GM10266 (cell line): ENCODE measurements around the gene ABHD12.

Experiments used
- DNase-seq: peaks from one replicate; pipeline ENCODE4 v3.0.0; 2012; ENCODE audit errors: extremely low spot score
- TF ChIP-seq, protein P1 (sequence below): IDR thresholded peaks from 2 replicates; pipeline ENCODE4 v1.5.1; 2012; ENCODE audit warnings: mild to moderate bottlenecking, low read depth; ENCODE audit not compliant: control insufficient read depth, insufficient read depth; ENCODE audit errors: missing control alignments

The ABHD12 gene

DNA sequence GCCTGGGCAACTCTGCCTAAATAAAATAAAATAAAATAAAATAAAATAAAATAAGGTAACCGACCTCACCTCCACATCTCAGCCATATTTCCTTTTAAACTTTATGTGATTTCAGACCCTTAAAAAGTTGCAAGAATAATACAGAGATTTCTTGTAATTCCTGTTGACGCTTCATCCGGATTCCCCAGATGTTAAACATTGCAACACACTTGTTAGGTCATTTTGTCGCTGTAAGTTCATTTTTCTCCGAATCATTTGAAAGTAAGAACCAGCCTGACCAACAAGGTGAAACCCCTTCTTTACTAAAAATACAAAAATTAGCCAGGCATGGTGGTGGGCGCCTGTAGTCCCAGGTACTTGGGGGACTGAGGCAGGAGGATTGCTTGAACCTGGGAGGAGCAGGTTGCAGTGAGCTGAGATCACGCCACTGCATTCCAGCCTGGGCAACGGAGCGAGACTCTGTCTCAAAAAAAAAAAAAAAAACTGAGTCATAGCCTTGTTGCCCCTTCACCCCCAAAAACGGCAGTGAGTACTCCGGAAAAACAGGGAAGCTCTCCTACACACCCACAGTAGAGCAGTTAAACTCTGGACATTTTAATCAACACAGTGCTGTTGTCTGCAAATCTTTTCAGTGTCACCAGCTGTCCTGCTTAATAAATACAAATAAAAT is 136.9 kb downstream of the ABHD12 start:
- TF ChIP-seq, protein P1, sequence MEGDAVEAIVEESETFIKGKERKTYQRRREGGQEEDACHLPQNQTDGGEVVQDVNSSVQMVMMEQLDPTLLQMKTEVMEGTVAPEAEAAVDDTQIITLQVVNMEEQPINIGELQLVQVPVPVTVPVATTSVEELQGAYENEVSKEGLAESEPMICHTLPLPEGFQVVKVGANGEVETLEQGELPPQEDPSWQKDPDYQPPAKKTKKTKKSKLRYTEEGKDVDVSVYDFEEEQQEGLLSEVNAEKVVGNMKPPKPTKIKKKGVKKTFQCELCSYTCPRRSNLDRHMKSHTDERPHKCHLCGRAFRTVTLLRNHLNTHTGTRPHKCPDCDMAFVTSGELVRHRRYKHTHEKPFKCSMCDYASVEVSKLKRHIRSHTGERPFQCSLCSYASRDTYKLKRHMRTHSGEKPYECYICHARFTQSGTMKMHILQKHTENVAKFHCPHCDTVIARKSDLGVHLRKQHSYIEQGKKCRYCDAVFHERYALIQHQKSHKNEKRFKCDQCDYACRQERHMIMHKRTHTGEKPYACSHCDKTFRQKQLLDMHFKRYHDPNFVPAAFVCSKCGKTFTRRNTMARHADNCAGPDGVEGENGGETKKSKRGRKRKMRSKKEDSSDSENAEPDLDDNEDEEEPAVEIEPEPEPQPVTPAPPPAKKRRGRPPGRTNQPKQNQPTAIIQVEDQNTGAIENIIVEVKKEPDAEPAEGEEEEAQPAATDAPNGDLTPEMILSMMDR = no peak
- DNase-seq = no peak

DNA sequence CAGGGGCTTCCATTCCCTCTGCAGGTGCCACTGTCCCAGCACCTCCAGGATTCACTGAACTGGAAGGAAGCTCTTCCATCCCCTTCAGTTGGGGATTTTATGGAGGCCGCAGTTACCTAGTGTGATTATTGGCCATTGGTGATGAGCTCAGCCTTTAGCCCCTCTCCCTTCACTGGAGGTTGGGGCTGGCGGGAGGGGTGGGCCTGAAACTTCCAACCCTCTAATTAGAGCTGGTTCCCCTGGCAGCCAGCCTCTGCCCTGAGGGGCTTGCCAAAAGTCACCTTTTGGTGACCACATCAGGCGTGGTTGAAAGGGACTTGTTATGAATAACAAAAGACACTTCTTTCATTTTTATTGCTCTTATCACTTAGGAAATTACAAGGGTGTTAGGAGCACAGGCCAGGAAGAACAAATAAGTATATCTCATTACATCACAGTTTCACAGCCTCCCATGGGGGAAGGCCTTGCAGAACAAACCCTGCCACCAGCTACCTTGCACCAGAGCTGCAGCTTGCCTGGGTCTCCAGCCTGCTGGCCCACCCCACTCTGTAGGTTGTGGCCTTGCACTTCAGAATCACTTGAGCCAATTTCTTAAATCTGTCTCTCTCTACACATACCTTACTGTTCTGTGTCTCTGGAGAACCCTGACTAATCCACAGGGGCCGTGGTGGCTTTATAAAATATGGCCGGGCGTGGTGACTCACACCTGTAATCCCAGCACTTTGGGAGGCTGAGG is 137.8 kb downstream of the ABHD12 start:
- TF ChIP-seq, protein P1 = no peak
- no peak for DNase-seq

DNA sequence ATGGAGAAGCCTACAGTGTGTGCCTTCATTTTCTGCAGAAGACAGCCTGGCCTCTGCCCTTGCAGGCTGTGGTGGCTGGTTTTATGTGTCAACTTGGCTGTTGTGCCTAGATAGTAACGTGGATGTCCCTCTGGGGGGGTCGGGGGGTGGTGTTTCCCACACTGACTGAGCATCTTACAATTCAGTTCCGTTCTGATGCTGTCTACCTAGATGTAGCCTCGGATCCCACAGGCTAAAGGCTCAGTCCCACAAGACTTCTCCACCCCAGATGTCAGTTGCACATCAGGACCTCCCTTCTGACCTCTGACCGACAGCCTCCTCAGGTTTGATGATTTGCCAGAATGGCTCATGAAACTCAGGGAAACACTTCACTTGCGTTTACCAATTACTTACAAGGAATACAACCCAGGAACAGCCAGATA is 138.4 kb downstream of the ABHD12 start:
- DNase-seq = no peak
- TF ChIP-seq, protein P1 = no peak

- DNase-seq = no peak
- TF ChIP-seq, protein P1 = no peak
Measured at GRCh38 chr20:25251558-25251957, 139.1 kb downstream of the ABHD12 start.

GRCh38 chr20:25251019-25251418 is 139.6 kb downstream of the ABHD12 start:
- TF ChIP-seq, protein P1 = no peak
- no peak for DNase-seq

GRCh38 chr20:25250508-25250907 is 140.1 kb downstream of the ABHD12 start:
- no peak for DNase-seq

More at GRCh38 chr20:25250508-25250907, 140.1 kb downstream of the ABHD12 start:
- TF ChIP-seq, protein P1 = no peak
